Natural killer cell treated with Interleukin-12 subunit alpha and Interleukin-12 subunit beta and Interleukin-15 and Interleukin-18, amount 100 ng/mL, for 72 hours (primary cell): ENCODE results near the gene DPF3. TPM values are rescaled to one million over a fixed set of nuclear protein-coding genes. Genes with fewer than 3 reads are reported as not detected.
A peak's percentile ranks its signal among the peaks of the same experiment; 100 is the strongest.

Source experiments
- ATAC-seq, 2 donors: fragments of 150-1000 bp; cut with Tn5 transposase in 1 of 2; sonication (Bioruptor Pico), chemical (Tn5 transposase) in 1 of 2; 2 replicates each; pipeline ENCODE4 v1.10.0; 2021
- DNase-seq: peaks from one replicate; pipeline ENCODE4 v3.0.0; 2022; ENCODE audit warnings: low spot score
- H3K27ac Mint-ChIP-seq, 2 donors: 1 replicate in 1 of 2; 2 replicates in 1 of 2; pipeline ENCODE4 v1.8.0; 2022; ENCODE audit warnings: mixed read lengths in 2 of 2, mild to moderate bottlenecking in 1 of 2, moderate library complexity in 1 of 2
- H3K27me3 Mint-ChIP-seq, 2 donors: 1 replicate in 1 of 2; 2 replicates in 1 of 2; pipeline ENCODE4 v1.8.0; 2022; ENCODE audit warnings: mixed read lengths in 2 of 2
- H3K36me3 Mint-ChIP-seq: one replicate; pipeline ENCODE4 v1.8.0; 2022; ENCODE audit warnings: mixed read lengths
- H3K4me1 Mint-ChIP-seq, 2 donors: 1 replicate in 1 of 2; 2 replicates in 1 of 2; pipeline ENCODE4 v1.8.0; 2022; ENCODE audit warnings: low read depth in 2 of 2, mixed read lengths in 2 of 2, mild to moderate bottlenecking in 1 of 2
- H3K4me3 Mint-ChIP-seq: one replicate; pipeline ENCODE4 v1.8.0; 2022; ENCODE audit warnings: mixed read lengths
- H3K9me3 Mint-ChIP-seq: 2 replicates; pipeline ENCODE4 v1.8.0; 2022; ENCODE audit warnings: mixed read lengths
- total RNA-seq, 2 donors: library from RNA; stranded (reverse); gene quantifications; one replicate each; pipeline ENCODE4 v1.2.3, GENCODE V29; 2022

The DPF3 gene
- total RNA-seq, 2 donors from 2014 or later: 11.8 to 13.2 TPM

GRCh38 chr14:72830786-72831594 lies 62.9 kb downstream of the DPF3 start:
- no peak for DNase-seq
- Mint-ChIP-seq H3K9me3 (no peaks in the 10 kb centered on the region), H3K4me3 (no peak overlapping the region), H3K27ac (no peak overlapping the region), H3K27me3 (peaks cover 0 to 11% of the 10 kb centered on the region in 2 donors), H3K36me3 (no peaks in the 10 kb centered on the region), H3K4me1 (peaks cover 0 to 3% of the 10 kb centered on the region in 2 donors)
- no peak for ATAC-seq

- H3K27ac Mint-ChIP-seq: no peak overlapping the region
- no peaks in the 10 kb centered on the region for H3K9me3 Mint-ChIP-seq
- DNase-seq (no peak), ATAC-seq (no peak)
- peaks cover 0 to 3% of the 10 kb centered on the region in 2 donors for H3K4me1 Mint-ChIP-seq
- H3K27me3 Mint-ChIP-seq: peaks cover 0 to 11% of the 10 kb centered on the region in 2 donors
- no peak overlapping the region for H3K4me3 Mint-ChIP-seq
- H3K36me3 Mint-ChIP-seq: no peaks in the 10 kb centered on the region
Observed at GRCh38 chr14:72830356-72830755, 63.5 kb downstream of the DPF3 start.

GRCh38 chr14:72828604-72829003 lies 65.3 kb downstream of the DPF3 start:
- Mint-ChIP-seq H3K27me3 (peaks cover 0 to 14% of the 10 kb centered on the region in 2 donors), H3K4me3 (no peak overlapping the region), H3K9me3 (no peaks in the 10 kb centered on the region), H3K36me3 (no peaks in the 10 kb centered on the region), H3K27ac (no peak overlapping the region), H3K4me1 (no peaks in the 10 kb centered on the region)
- no peak for ATAC-seq
- DNase-seq: no peak

GRCh38 chr14:72826039-72826438 lies 67.9 kb downstream of the DPF3 start:
- no peak for ATAC-seq
- Mint-ChIP-seq H3K27ac (no peak overlapping the region), H3K9me3 (no peaks in the 10 kb centered on the region), H3K27me3 (peaks cover 0 to 11% of the 10 kb centered on the region in 2 donors), H3K36me3 (no peaks in the 10 kb centered on the region), H3K4me3 (no peak overlapping the region), H3K4me1 (peaks cover 3 to 4% of the 10 kb centered on the region in 2 donors)
- no peak for DNase-seq

- H3K4me1 Mint-ChIP-seq: peaks cover 3 to 4% of the 10 kb centered on the region in 2 donors
- no peaks in the 10 kb centered on the region for H3K36me3 Mint-ChIP-seq
- H3K9me3 Mint-ChIP-seq: no peaks in the 10 kb centered on the region
- H3K27ac Mint-ChIP-seq: no peak overlapping the region
- ATAC-seq (no peak), DNase-seq (no peak)
- H3K4me3 Mint-ChIP-seq: no peak overlapping the region
- peaks cover 0 to 8% of the 10 kb centered on the region in 2 donors for H3K27me3 Mint-ChIP-seq
Observed at GRCh38 chr14:72825486-72825885, 68.4 kb downstream of the DPF3 start.

- Mint-ChIP-seq H3K9me3 (no peaks in the 10 kb centered on the region), H3K36me3 (peaks cover 2% of the 10 kb centered on the region), H3K4me3 (no peak overlapping the region), H3K27ac (no peak overlapping the region), H3K4me1 (peaks cover 3 to 4% of the 10 kb centered on the region in 2 donors), H3K27me3 (peaks cover 0 to 8% of the 10 kb centered on the region in 2 donors)
- DNase-seq (no peak), ATAC-seq (no peak)
Observed at GRCh38 chr14:72824051-72824450, 69.8 kb downstream of the DPF3 start.

- ATAC-seq (no peak), DNase-seq (no peak)
- H3K36me3 Mint-ChIP-seq: peaks cover 6% of the 10 kb centered on the region
- H3K27me3 Mint-ChIP-seq: peaks cover 0 to 6% of the 10 kb centered on the region in 2 donors
- no peak overlapping the region for H3K4me3 Mint-ChIP-seq
- H3K4me1 Mint-ChIP-seq: peaks cover 3 to 4% of the 10 kb centered on the region in 2 donors
- H3K27ac Mint-ChIP-seq: no peak overlapping the region
- no peaks in the 10 kb centered on the region for H3K9me3 Mint-ChIP-seq
Observed at GRCh38 chr14:72822946-72823611, 70.8 kb downstream of the DPF3 start.

- peaks cover 6% of the 10 kb centered on the region for H3K36me3 Mint-ChIP-seq
- no peak overlapping the region for H3K4me3 Mint-ChIP-seq
- ATAC-seq (no peak), DNase-seq (no peak)
- no peak overlapping the region for H3K27ac Mint-ChIP-seq
- peaks cover 4 to 6% of the 10 kb centered on the region in 2 donors for H3K4me1 Mint-ChIP-seq
- H3K27me3 Mint-ChIP-seq: no peaks in the 10 kb centered on the region
- H3K9me3 Mint-ChIP-seq: no peaks in the 10 kb centered on the region
Observed at GRCh38 chr14:72818998-72819397, 74.9 kb downstream of the DPF3 start.

- no peak for DNase-seq
- no peak overlapping the region for H3K4me3 Mint-ChIP-seq
- peaks cover 0 to 3% of the 10 kb centered on the region in 2 donors for H3K4me1 Mint-ChIP-seq
- H3K27ac Mint-ChIP-seq: no peak overlapping the region
- no peak for ATAC-seq
- H3K9me3 Mint-ChIP-seq: no peaks in the 10 kb centered on the region
- H3K36me3 Mint-ChIP-seq: peaks cover 6% of the 10 kb centered on the region
- H3K27me3 Mint-ChIP-seq: no peaks in the 10 kb centered on the region
Observed at GRCh38 chr14:72816287-72816686, 77.6 kb downstream of the DPF3 start.

GRCh38 chr14:72815430-72815829 lies 78.5 kb downstream of the DPF3 start:
- DNase-seq (no peak), ATAC-seq (no peak)
- Mint-ChIP-seq H3K27ac (no peak overlapping the region), H3K36me3 (peaks cover 6% of the 10 kb centered on the region), H3K9me3 (no peaks in the 10 kb centered on the region), H3K4me1 (peaks cover 6 to 7% of the 10 kb centered on the region in 2 donors), H3K4me3 (no peak overlapping the region), H3K27me3 (no peaks in the 10 kb centered on the region)

GRCh38 chr14:72812292-72812851 lies 81.5 kb downstream of the DPF3 start:
- Mint-ChIP-seq H3K36me3 (no peaks in the 10 kb centered on the region), H3K4me1 (peaks cover 14 to 22% of the 10 kb centered on the region in 2 donors), H3K9me3 (no peaks in the 10 kb centered on the region), H3K27ac (no peak overlapping the region), H3K27me3 (peaks cover 0 to 3% of the 10 kb centered on the region in 2 donors), H3K4me3 (no peak overlapping the region)
- ATAC-seq (peak in 1 of 2 donors; percentile 12), DNase-seq (peak; percentile 49)

GRCh38 chr14:72810201-72810600 lies 83.7 kb downstream of the DPF3 start:
- Mint-ChIP-seq H3K27ac (peak overlapping the region; percentile 48 to 56), H3K27me3 (peaks cover 0 to 3% of the 10 kb centered on the region in 2 donors), H3K4me3 (peak overlapping the region; percentile 74), H3K36me3 (no peaks in the 10 kb centered on the region), H3K4me1 (peaks cover 14 to 20% of the 10 kb centered on the region in 2 donors), H3K9me3 (no peaks in the 10 kb centered on the region)
- DNase-seq (peak; percentile 56), ATAC-seq (peak; percentile 69 to 81)

GRCh38 chr14:72809063-72809462 lies 84.8 kb downstream of the DPF3 start:
- Mint-ChIP-seq H3K27me3 (peaks cover 0 to 3% of the 10 kb centered on the region in 2 donors), H3K4me3 (no peak overlapping the region), H3K4me1 (peaks cover 14 to 20% of the 10 kb centered on the region in 2 donors), H3K9me3 (no peaks in the 10 kb centered on the region), H3K27ac (no peak overlapping the region), H3K36me3 (no peaks in the 10 kb centered on the region)
- ATAC-seq: no peak
- no peak for DNase-seq

GRCh38 chr14:72808564-72808963 lies 85.3 kb downstream of the DPF3 start:
- Mint-ChIP-seq H3K4me3 (no peak overlapping the region), H3K4me1 (peaks cover 14 to 20% of the 10 kb centered on the region in 2 donors), H3K9me3 (no peaks in the 10 kb centered on the region), H3K27ac (no peak overlapping the region), H3K27me3 (peaks cover 0 to 3% of the 10 kb centered on the region in 2 donors), H3K36me3 (no peaks in the 10 kb centered on the region)
- ATAC-seq (no peak), DNase-seq (no peak)
